ENCODE measurements around the gene ASPG.
A peak's percentile ranks its signal among the peaks of the same experiment; 100 is the strongest.

ASPG gene

DNA sequence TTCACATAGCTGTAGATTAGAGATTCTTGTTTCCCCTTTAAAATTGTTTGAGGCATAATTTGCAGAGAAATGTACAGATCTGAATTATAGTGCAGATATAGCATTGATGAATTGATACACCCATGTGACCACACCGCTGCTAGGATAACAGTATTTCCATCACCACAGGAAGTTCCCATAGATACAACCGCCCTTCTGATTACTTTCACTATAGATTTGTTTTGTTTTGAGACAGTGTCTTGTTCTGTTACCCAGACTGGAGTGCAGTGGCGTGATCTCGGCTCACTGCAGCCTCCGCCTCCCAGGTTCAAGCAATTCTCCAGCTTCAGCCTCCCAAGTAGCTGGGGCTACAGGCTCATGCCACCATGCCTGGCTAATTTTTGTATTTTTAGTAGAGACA is 8.8 kb upstream of the ASPG start:
- DNase-seq: no peak

DNA sequence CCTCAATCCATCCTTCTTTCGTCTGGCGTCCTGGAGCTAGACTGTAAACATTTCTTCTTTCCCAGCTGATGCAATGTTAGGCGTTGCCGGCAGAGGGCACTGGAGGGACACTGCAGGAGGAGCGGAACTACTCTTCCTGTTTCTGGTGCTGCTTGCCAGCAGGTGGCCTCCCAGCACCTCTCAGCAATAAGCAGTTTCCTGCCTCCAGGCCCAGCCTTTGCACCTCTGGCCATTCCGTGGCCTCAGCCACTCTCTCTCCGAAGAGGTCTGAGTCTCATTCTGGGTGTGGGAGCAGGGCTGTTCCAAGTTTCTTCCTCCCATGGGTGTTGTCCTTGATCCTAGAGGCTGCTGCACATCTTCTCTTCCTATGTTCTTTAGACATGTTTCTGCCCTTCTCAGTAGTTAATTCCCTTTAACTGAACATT is 7.5 kb upstream of the ASPG start:
- peak; percentile 79 for DNase-seq

DNA sequence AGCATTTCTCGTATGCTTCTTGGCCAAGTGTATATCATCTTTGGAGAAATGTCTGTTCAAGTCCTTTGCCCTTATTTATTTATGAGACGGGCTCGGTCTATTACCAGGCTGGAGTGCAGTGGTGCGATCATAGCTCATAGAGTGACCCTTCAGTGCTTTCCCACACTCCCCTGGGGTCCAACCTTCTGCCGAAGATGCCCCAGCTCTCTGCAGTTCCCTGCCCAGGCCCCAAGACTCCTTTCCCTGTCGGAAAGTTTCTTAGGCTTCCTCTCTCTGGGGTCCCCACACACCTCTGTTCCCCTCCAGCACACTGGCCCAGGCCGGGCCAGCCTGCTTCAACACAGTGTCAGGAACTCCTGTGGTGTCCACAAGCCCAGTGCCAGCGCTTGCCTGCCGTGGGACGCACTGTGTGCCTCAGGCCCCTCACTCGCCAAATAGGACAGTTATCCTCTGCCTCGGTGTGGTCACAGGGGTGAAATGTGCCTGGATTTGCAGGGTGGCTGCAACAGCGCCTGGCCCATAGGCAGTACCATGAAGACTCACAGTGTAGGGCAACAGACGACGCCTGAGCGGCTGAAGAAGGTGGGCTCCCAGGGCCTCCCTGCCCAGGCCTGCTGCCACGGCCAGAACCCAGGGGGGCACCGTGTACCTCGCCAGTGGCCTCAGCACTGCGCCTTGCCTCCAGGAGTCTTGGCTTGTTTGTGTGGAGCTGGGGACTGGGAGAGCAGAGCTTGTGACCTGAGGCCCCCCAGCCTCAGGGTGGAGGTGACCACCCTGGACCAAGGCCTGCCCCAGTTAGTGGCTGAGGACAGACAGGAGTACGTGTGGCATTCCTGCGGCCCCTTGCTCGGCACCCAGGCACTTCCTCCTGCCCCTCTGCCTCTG is 4.9 kb upstream of the ASPG start:
- DNase-seq: no peak

DNA sequence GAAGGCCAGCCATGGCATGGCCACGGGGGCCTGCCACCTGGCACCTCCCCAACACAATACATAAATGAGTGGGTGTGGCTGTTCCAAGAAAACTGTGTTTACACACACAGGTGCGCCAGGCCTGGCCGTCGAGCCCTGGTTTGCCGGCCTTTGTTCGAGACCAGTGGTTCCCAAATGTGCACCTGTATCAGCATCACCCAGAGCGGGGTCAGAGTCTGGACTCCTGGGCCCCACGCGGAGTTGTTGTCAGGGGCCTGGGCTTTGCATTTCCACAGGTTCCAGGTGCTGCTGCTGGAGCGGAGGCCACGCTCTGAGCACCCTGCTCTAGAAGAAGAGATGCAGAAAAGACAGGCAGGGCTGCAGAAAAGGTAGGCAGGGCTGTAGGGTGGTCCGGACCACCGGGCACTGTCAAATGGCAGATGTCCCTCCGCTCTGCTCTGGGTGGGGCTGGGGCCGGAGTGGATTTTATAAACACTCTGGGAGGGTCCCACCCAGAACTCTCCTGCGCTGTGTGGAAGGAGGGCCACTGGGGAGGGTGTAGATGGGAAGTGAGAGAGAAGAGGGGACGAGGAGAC is 4.2 kb upstream of the ASPG start:
- no peak for DNase-seq

DNA sequence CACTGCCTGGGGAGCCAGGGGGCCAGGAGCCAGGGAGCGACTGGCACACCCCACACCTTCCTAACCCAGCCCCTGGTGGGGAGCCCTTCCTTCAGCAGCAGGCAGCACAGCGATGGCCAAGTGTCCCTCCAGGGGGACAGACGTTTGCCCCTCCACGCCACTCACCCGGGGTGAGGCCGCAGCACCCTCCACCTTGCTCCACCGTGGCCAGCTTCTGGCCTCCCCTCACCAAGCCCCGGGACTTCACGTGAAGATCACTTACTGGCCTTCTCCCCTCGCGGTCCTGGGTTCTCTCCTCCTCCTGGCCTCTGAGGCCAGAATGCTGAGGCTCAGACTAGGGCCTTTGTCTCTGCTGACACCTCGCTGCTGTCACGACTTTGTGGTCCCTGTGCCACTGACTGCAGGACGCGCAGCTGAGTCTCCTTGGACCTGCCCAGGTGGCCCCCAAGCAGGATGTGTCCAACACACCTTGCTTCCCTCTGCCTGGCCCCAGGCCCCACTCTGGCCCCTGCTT is 3.5 kb upstream of the ASPG start:
- no peak for DNase-seq

DNA sequence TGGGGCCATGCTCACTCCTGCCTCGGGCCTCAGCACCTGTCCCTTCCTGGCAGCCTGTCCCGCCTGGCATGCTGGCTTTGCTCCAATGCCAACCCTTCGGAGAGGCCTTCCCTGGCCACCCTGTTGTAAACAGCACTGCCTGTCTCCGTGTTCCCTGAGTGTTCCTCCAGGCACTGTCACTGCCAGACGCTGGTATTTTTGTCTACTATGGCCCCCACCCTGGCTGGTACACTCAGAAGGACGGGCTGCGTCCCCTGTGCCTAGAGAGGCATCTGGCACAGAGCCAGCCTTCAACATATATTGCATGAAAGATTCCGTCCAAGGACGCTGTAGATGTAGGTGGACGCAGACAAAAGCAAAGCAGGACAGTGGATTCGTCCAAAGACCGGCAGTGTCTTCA is 2.7 kb upstream of the ASPG start:
- DNase-seq: no peak

DNA sequence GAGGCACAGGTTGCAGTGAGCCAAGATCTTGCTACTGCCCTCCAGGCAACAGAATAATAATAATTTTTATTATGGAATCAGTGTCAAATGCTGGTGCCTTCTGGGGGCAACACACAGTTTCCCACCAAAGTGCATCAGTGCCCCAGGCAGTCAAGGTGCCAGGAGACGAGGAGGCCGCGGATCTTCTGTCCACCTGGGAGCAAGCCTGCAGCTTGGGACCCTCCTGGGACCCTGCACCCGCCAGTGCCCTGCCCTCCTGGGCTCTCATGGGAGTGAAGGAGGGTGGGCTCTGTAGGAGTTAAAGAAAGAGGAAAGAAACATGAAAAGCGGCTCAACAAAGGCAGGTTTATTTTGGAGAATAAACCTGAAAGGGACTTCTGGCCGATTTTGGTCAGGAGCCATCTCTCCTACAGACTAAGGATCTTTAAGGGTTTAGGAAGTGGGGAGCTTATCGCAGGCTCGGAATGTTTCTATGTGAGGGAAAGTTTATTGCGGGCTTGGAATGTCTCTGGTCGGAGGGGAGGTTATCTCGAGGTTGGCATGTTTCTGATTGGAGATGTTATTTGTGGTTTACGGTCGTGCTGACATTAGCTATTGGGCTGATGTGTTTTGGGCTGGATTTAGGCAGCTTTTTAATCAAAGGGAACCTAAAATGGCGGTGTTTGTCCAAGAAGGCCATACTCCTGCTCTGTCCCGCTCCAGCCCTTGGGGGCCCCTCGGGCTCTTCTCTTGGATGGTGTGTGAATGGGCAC is 1.1 kb upstream of the ASPG start:
- no peak for DNase-seq

DNA sequence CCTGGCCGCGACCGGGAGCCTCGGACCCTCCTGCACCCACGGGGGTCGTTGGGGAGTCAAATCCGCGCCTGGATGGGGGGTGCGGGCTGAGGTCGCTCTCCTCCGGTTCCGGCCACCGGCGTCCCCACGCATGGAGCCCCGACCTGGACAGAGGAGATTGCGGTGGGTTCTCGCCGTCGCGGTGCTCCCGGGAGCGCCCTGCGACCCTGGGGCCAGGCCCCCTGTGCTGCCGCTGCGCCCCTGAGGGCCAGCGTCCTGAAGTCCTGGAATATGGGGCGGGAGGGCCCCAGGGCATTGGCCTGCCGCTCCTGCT is 345 bp downstream of the ASPG start:
- DNase-seq: no peak

DNA sequence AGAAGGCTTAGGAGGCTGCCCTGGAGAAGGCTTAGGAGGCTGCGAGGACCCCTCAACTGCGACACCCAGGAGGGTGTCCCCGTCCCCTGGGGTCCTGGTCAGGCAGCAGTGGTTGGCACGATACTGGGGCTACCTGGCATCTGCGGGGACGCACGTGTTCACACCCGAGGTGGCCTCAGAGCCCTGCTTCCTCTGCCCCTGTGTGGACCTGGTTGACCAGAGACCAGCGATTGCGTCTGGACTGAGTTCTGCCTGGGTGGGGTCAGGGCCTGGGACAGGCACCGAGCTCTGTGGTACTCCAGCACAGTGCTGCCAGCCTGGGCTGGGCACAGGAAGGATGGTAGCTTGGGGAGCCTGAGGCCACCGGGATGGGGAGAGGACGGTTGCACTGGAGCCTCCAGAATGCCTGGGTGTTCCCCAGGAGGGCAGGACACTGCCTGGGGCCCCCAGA is 735 bp downstream of the ASPG start:
- no peak for DNase-seq

DNA sequence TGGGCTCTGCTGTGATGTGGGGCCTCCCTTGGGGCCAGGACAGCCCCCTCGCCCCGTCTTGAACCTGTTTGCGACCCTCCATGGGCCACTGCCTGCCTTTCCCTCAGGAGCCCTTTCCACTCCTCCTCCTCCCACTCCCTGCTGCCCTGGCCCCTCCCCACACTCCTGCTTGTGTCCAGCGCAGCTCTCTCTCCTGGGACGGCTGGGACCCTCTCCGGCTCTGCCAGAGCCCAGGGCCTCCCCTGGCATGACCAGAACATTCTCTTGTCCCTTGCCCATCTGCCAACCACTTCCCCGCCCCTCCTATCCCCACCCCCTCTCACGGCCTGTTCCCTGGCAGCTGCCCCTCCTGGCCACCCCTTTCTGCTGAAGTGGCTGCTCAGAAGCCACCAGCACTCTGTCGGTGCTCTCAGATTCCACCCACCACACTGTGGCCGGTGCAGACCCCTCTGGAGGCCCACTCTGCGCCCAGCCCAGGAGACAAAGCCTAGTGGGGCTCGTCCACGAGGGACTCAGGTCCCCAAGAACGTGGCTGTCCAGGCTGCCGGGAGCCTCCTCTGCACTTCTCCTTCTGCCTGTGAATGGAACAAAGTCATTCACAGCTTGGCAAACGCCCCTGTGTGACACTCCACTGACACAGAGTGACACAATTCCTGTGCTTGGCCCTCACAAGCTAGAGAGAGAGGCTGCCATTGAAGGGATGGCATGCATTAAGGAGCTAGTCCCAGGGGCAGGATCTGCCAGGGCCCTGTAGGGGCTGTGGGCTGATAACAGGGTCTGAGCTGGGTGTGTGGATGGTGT is 1.4 kb downstream of the ASPG start:
- DNase-seq: no peak

DNA sequence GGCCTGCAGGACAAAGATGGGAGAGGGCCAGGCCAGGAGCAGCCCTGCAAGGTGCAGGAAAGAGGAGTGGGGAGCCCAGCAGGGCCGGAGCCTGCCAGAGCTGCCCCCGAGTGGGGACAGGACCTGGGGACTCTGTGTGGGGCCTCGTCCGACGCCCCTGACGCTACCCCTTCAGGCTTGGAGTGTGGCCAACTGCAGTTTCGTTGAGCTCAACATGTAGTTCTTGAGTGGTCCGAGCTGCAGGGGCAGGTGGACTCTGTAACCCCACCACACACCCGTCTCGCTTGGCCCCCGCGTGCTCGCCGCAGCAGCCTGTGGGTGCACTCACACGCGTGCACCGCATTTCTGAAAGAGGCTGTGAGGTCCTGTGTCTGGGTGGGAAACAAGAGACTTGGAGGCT is 2.0 kb downstream of the ASPG start:
- no peak for DNase-seq

DNA sequence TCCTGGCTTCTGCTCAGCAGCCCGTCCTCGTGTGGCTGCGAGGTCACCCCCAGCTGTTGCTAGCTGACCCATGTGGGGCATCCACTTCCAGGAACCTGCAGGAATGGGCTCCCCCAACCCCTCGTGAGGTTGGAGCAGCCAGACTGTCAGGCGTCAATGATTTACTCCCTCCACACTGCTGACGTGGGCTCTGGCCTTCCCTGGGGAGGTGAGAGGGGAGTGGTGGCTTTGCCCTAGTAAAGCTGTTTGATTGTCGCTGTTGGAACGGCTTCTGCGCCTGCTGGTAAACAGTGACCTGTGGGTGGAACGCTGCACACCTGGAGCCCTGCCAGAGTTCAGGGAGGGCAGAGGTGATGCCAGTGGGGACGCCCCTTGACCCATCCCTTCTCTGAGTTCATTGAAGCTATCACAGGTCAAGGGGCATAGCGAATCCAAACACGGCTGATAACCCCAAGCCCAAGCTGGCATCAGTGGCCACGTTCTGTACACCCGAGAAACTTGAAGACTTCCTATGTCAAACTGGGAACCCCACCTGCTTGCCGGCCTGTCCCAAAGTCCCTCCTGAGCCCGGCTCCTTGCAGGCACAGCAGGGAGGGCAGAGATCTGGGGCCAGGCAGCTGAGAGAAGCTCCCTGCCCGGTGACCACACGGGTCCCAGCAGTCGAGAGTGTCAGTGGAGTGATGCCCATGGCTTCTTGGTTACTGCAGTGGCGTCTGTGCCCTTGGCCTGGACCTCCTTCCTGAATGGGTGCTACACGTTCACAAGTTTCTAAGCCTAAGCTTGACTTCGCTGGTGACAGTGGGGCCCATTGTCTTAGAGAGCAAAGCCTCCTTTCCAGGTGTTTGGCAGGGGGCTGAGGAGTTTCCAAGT is 2.7 kb downstream of the ASPG start:
- DNase-seq: no peak

DNA sequence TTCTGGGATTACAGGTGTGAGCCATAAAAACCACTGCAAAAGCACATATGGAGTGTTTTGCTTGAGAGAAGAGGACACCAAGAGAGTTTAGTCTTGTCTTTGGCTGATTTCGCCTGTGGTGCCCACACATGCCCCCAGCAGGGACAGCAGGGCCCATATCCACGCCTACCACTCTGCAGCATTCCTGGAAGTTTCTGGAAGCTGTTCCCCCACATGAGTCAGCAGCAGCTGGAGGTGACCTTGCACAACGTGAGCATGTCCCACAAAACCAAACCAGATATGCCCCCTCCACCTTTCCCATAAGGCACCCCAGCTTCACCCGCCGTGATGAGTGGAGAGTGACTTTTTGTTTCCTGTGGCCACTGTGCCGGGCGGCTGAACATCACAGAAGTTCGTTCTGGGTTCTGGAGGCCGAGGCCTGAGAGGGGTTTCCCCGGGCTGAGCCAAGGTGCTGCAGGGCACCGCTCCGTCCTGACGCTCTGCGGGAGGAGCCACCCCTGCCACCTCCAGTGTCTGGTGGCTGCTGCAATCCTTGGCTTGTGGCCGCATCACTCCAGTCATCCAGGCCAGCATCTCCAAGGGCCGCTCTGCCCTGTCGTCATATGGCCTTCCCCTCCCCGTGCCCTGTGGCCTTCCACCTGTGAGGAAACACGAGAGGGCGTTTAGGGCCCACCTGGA is 4.7 kb downstream of the ASPG start:
- DNase-seq: no peak

DNA sequence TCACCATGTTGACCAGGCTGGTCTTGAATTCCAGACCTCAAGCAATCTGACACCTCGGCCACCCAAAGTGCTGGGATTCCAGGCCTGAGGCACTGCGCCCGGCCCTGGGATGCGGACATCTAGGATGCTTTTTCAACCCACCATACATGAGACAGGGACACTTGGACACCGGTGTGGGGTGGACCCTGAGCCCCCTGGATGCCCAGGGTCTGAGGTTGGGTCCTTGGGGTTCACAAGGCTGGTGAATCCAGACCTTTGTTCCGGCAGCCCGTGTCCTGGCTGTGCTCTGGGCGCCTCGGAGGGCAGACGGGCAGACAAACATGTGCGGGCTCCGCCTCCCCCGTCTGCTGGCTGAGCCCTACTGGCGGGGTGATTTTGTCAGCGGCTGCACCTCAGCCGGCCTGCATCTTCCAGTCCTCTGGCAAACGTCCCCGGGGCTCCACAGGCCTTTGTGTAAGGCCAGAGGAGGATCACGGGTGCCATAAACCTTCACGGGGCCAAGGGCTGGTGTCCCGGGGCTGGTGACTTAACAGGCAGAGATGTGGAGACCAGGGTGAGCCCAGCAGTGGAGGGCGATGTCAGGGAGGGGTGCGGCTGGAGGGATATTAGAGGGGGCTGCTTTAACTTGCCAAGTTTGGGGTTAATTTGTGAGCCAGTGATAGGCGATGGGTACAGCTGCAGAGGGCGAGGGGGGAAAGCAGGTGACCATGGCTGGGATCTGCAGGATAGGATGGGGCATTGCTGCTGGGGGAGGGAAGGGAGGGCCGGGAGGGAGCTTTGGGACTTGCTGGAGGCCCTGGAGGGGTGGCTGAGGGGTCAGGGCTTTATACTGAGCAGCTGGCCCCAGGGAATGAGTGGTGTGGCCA is 5.8 kb downstream of the ASPG start:
- no peak for DNase-seq

DNA sequence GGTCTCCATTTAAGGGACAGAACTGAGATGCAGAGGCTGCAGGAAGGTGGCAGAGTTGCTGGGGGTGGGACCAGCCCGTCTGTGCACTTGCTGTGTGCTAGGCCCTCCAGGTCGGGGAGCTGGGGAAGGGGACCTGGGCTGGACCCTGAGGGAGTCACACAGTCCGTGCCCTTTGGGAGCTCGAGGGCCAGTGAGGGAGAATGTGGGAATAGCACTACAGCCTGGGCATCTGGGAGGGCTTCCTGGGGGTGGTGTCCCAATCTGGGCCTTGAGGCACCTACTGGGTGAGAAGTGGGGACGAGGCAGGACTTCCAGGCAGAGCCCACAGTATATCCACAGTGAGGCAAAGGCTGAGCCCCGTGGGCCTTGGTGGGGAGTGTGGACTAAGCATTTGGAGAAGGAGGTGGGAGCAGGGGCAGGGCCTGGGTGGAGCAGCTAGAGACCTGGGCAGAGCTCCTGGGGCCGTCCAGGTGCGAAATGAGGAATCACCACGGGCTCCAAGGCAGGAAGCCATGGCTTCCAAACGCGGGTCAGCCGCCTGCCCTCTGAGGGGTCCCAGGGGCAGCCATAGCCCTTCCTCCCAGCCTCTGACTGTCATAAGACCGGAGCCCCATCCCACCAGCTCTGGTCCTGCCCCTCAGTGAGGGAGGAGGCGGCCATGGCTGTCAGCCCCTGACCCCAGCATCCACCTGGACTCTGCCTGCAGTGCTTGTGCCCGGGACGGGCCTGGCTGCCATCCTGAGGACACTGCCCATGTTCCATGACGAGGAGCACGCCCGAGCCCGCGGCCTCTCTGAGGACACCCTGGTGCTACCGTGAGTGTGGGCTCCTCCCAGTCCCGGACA is 6.6 kb downstream of the ASPG start:
- no peak for DNase-seq

DNA sequence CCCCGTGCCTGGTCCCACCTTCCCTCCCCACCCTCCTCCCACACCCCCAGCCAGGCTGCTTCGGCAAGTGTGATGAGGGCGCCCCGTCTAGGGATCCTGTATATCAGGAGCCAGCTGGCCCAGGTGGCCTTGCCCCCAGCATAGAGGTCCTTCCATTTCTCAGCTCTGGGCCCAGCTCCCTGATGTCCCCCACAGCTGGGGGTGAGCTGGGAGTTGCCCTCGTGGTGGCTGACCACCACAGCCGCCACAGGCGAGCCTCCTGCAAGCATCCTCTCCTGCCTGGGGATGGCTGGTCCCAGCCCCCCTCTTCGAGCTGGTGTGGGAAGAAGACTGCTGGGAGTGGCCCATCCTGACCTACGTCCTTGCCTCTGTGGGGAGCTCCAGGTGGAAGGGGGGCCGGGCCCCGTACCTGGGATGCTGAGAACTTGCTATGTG is 7.4 kb downstream of the ASPG start:
- DNase-seq: no peak

DNA sequence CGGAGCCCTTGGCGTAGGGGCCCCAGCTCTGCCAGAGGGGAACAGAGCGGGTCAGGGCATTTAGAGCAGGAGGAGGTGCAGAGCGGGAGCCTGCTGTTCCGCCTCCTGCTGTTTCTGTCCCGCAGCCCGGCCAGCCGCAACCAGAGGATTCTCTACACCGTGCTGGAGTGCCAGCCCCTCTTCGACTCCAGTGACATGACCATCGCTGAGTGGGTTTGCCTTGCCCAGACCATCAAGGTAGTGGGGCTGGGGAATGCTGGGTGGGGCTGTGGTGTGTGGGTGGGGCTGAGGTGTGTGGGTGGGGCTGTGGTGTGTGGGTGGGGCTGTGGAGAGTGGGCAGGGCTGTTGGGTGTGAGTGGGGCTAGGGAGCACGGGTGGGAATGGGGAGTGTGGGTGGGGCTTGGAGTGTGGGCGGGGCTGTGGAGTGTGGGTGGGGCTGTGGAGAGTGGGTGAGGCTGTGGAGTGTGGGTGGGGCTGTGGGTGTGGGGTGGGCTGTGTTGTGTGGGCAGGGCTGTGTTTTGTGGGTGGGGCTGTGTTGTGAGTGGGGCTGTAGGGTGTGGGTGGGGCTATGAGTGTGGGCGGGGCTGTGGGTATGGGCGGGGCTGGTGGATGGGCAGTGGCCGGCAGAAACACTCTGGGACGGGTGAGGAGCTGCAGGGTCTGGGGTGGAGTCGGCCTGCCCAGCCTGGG is 8.0 kb downstream of the ASPG start:
- no peak for DNase-seq

DNA sequence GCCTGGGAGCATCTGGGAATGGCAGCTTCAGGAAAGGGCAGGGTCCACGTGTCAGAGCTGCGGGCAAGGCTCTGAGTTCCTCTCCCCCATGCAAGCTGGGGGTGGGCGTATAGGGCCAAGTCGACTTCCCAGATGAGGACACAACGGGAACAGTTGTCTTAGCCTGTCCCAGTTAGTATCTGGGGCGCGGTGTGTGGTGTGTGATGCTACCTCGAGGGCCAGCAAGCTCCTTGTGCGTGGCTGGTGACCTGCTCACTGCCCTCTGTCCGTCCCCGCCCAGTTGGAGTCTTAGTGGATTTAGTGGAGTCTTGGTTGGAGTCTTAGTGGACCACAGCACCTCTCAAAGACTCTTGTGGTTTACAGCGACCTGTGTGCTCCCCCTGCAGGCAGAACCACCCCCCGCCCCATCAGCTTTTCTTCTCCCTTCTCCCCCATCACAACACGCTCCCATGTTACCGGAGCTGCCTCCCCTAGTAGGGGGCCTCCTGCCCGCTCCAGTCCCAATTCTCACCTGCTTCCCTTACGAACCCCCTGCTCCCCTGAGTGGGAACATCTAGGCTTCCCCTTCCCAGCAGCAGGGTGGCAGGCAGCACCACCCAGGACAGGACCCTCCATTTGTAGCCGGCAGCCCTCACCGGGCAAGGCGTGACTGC is 8.7 kb downstream of the ASPG start:
- DNase-seq: no peak
